Measurements from ENCODE around the gene OR6N1.

GRCh38 chr1:158731707-158732106 is 40.3 kb downstream of the OR6N1 start:
- TF ChIP-seq CTCF (IDR thresholded peaks at IDR 0.05 in 4 of 5, conservative IDR thresholded peaks at IDR 0.05 in 1 of 5) (no peak), POLR2A (IDR thresholded peaks at IDR 0.05) (no peak)

Measured in gastrocnemius medialis (tissue), 4 donors.